PC-9 (cell line): ENCODE data around the gene CCK. TPM values are rescaled to one million over a fixed set of nuclear protein-coding genes. Genes with fewer than 3 reads are reported as not detected.

Source experiments
- BruUV-seq: library from RNA; stranded (reverse); fragments of 400-500 nt; replicated peaks from 2 replicates; lab custom pipeline; 2021; lab: Mats Ljungman, UMichigan
- CTCF ChIA-PET: fragments of 300-600 bp; sonication (Branson Sonifier 250); formaldehyde crosslinking; loops from one replicate; lab custom pipeline; 2022; ENCODE audit warnings: antibody characterized with exemption; lab: Charles Lee
- POLR2A ChIA-PET: fragments of 300-600 bp; sonication (Branson Sonifier 250); formaldehyde crosslinking; loops from one replicate; lab custom pipeline; 2022; ENCODE audit warnings: antibody characterized with exemption; ENCODE audit not compliant: unreplicated experiment; lab: Charles Lee
- DNase-seq, 2 experiments: peaks; one replicate each; pipeline versions ENCODE4 v3.0.0 to v3.0.0-alpha.2; 2015 to 2022; ENCODE audit warnings: mixed read lengths in 1 of 2
- H2AFZ ChIP-seq: fragments of 200-600 bp; sonication (generic); 2 replicates; pipeline ENCODE4 v1.8.1; 2017; ENCODE audit warnings: antibody characterized with exemption
- H3F3A ChIP-seq: fragments of 200-600 bp; sonication (generic); 2 replicates; pipeline ENCODE4 v1.8.1; 2017; ENCODE audit warnings: antibody characterized with exemption, mild to moderate bottlenecking, low read depth; ENCODE audit not compliant: insufficient read depth
- H3K27ac ChIP-seq: fragments of 200-600 bp; sonication (generic); 2 replicates; pipeline ENCODE4 v1.6.1; 2016; ENCODE audit warnings: mixed run types
- H3K27me3 ChIP-seq: fragments of 200-600 bp; sonication (generic); 2 replicates; pipeline ENCODE4 v1.6.1; 2016; ENCODE audit warnings: low read depth, mixed run types; ENCODE audit not compliant: insufficient read depth
- H3K36me3 ChIP-seq: fragments of 200-600 bp; sonication (generic); 2 replicates; pipeline ENCODE4 v1.6.1; 2016; ENCODE audit warnings: low read depth, mixed run types
- H3K4me1 ChIP-seq: fragments of 200-600 bp; sonication (generic); replicated peaks from 2 replicates; pipeline ENCODE4 v1.6.1; 2016; ENCODE audit warnings: mixed run types; ENCODE audit not compliant: insufficient read depth
- H3K4me2 ChIP-seq: fragments of 200-600 bp; sonication (generic); 2 replicates; pipeline ENCODE4 v1.6.1; 2017; ENCODE audit warnings: mixed run types
- H3K4me3 ChIP-seq: fragments of 200-600 bp; sonication (generic); 2 replicates; pipeline ENCODE4 v1.6.1; 2016; ENCODE audit warnings: mixed run types
- H3K79me2 ChIP-seq: fragments of 200-600 bp; sonication (generic); 2 replicates; pipeline ENCODE4 v1.6.1; 2017; ENCODE audit warnings: low read depth, mixed run types
- H3K9me2 ChIP-seq: fragments of 200-600 bp; sonication (generic); 2 replicates; pipeline ENCODE4 v1.8.1; 2017; ENCODE audit warnings: mild to moderate bottlenecking; ENCODE audit not compliant: insufficient read depth
- H3K9me3 ChIP-seq: fragments of 200-600 bp; sonication (generic); 2 replicates; pipeline ENCODE4 v1.8.1; 2016; ENCODE audit warnings: low read depth; ENCODE audit not compliant: insufficient read depth
- H4K20me1 ChIP-seq: fragments of 200-600 bp; sonication (generic); 2 replicates; pipeline ENCODE4 v1.8.1; 2017; ENCODE audit not compliant: insufficient read depth
- EZH2 ChIP-seq: fragments of 200-600 bp; sonication (generic); IDR thresholded peaks from 2 replicates; pipeline ENCODE4 v1.8.0; 2017; ENCODE audit warnings: antibody characterized with exemption, low read depth
- intact Hi-C: fragments of 100-400 bp; cut with micrococcal nuclease; formaldehyde crosslinking; loops from one replicate; pipeline ENCODE4 v1.10.0; 2022; ENCODE audit not compliant: unreplicated experiment
- total RNA-seq: library from RNA; stranded (reverse); gene quantifications from 2 replicates; pipeline ENCODE4 v1.2.3, GENCODE V29; 2021
- TF ChIP-seq, protein P1 (sequence below): fragments of 200-600 bp; sonication (generic); conservative IDR thresholded peaks from 2 replicates; pipeline ENCODE4 v1.6.1; 2017; ENCODE audit warnings: mixed run types, antibody characterized with exemption, mild to moderate bottlenecking, moderate library complexity

Gene CCK
- total RNA-seq, 1 experiment from 2014 or later: 2.7 TPM

- no peak for DNase-seq
- no peaks in the 10 kb centered on the region for H3K9me3 ChIP-seq
- H3K4me2 ChIP-seq: no peak overlapping the region
- H3K27ac ChIP-seq: no peak overlapping the region
- H3K9me2 ChIP-seq: no peaks in the 10 kb centered on the region
- H3F3A ChIP-seq: no peaks in the 10 kb centered on the region
- CTCF ChIA-PET: no interaction called here
- TF ChIP-seq, protein P1, sequence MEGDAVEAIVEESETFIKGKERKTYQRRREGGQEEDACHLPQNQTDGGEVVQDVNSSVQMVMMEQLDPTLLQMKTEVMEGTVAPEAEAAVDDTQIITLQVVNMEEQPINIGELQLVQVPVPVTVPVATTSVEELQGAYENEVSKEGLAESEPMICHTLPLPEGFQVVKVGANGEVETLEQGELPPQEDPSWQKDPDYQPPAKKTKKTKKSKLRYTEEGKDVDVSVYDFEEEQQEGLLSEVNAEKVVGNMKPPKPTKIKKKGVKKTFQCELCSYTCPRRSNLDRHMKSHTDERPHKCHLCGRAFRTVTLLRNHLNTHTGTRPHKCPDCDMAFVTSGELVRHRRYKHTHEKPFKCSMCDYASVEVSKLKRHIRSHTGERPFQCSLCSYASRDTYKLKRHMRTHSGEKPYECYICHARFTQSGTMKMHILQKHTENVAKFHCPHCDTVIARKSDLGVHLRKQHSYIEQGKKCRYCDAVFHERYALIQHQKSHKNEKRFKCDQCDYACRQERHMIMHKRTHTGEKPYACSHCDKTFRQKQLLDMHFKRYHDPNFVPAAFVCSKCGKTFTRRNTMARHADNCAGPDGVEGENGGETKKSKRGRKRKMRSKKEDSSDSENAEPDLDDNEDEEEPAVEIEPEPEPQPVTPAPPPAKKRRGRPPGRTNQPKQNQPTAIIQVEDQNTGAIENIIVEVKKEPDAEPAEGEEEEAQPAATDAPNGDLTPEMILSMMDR: no peak
- TF ChIP-seq EZH2: no peak
- no TSS peak for BruUV-seq
- H4K20me1 ChIP-seq: no peaks in the 10 kb centered on the region
- 0 out of 2 replicates have a peak, but pooled peaks cover 9% of the 10 kb centered on the region for H3K27me3 ChIP-seq
- H2AFZ ChIP-seq: no peak overlapping the region
- H3K79me2 ChIP-seq: no peaks in the 10 kb centered on the region
- peaks cover 7% of the 10 kb centered on the region; the same call in 1 of the 2 replicates for H3K4me1 ChIP-seq
- H3K36me3 ChIP-seq: no peaks in the 10 kb centered on the region
- POLR2A ChIA-PET: interaction anchor here (0.5 kb wide), 1 partner anchor 1495 kb away, joined by 4 read pairs; no protein-coding TSS in a partner anchor
- no peak overlapping the region for H3K4me3 ChIP-seq
- intact Hi-C loops: no loop called here
Measured at GRCh38 chr3:42292009-42292408, 26.0 kb upstream of the CCK start.

GRCh38 chr3:42290966-42291714, 25.2 kb upstream of the CCK start:
- no TSS peak for BruUV-seq
- CTCF ChIA-PET: interaction anchor here (0.6 kb wide), 1 partner anchor 311 kb away, joined by 3 read pairs; no protein-coding TSS in a partner anchor

GRCh38 chr3:42289026-42289425, 23.0 kb upstream of the CCK start:
- Histone ChIP-seq H3K36me3 (no peaks in the 10 kb centered on the region), H3F3A (no peaks in the 10 kb centered on the region), H4K20me1 (no peaks in the 10 kb centered on the region), H3K79me2 (no peaks in the 10 kb centered on the region), H3K4me1 (peaks cover 7% of the 10 kb centered on the region; the same call in 1 of the 2 replicates), H3K27me3 (no peaks in the 10 kb centered on the region), H3K4me3 (no peak overlapping the region), H3K27ac (no peak overlapping the region), H3K9me3 (no peaks in the 10 kb centered on the region), H3K4me2 (no peak overlapping the region), H2AFZ (no peak overlapping the region), H3K9me2 (no peaks in the 10 kb centered on the region)
- TF ChIP-seq EZH2: no peak
- TF ChIP-seq, protein P1: no peak
- ChIA-PET CTCF (no interaction called here), POLR2A (no interaction called here)
- no TSS peak for BruUV-seq
- DNase-seq: no peak
- intact Hi-C loops: no loop called here

More at GRCh38 chr3:42290966-42291714, 25.2 kb upstream of the CCK start:
- intact Hi-C loops: no loop called here
- Histone ChIP-seq H3F3A (no peaks in the 10 kb centered on the region), H3K9me2 (no peaks in the 10 kb centered on the region), H3K27me3 (0 out of 2 replicates have a peak, but pooled peaks cover 9% of the 10 kb centered on the region), H3K79me2 (no peaks in the 10 kb centered on the region), H3K27ac (no peak overlapping the region), H3K36me3 (no peaks in the 10 kb centered on the region), H2AFZ (no peak overlapping the region), H3K9me3 (no peaks in the 10 kb centered on the region), H4K20me1 (no peaks in the 10 kb centered on the region), H3K4me1 (peaks cover 7% of the 10 kb centered on the region; the same call in 1 of the 2 replicates), H3K4me2 (no peak overlapping the region), H3K4me3 (no peak overlapping the region)
- POLR2A ChIA-PET: interaction anchor here (0.5 kb wide), 1 partner anchor 1495 kb away, joined by 4 read pairs; no protein-coding TSS in a partner anchor
- TF ChIP-seq, protein P1: no peak
- TF ChIP-seq EZH2: no peak
- no peak for DNase-seq
